H1 (cell line): ENCODE data around the gene LCLAT1. TPM values are rescaled to one million over a fixed set of nuclear protein-coding genes. Genes with fewer than 3 reads are reported as not detected.

ENCODE experiments used
- CHD7 ChIP-seq: fragments of 300-600 bp; sonication (generic); IDR thresholded peaks from 2 replicates; pipeline ENCODE4 v1.7.1; 2012; ENCODE audit warnings: low read length, moderate library complexity, mild to moderate bottlenecking, inconsistent platforms; ENCODE audit not compliant: insufficient replicate concordance
- EZH2 ChIP-seq: fragments of 200-600 bp; sonication (generic); IDR thresholded peaks from 2 replicates; pipeline ENCODE4 v1.7.1; 2012; ENCODE audit warnings: low read depth, mild to moderate bottlenecking, moderate library complexity, low read length, inconsistent platforms; ENCODE audit not compliant: severe bottlenecking
- HDAC2 ChIP-seq, 2 experiments: fragments of 300-600 bp in 1 of 2; sonication (generic) in 1 of 2; IDR thresholded peaks; 2 replicates each; pipeline ENCODE4 v1.6.1; 2011 to 2012; ENCODE audit warnings: low read depth in 2 of 2, low read length in 2 of 2, mild to moderate bottlenecking in 2 of 2, moderate library complexity in 2 of 2, borderline replicate concordance in 1 of 2, inconsistent platforms in 1 of 2
- KDM5A ChIP-seq: fragments of 200-600 bp; IDR thresholded peaks from 2 replicates; pipeline ENCODE4 v1.7.1; 2012; ENCODE audit warnings: mild to moderate bottlenecking, low read length, inconsistent platforms, mixed read lengths
- MAFK ChIP-seq: IDR thresholded peaks from 2 replicates; pipeline ENCODE4 v1.6.1; 2012; ENCODE audit warnings: low read depth, mild to moderate bottlenecking, improper control_type of control experiment, low read length
- NRF1 ChIP-seq: IDR thresholded peaks from 2 replicates; pipeline ENCODE4 v1.6.1; 2011; ENCODE audit warnings: mild to moderate bottlenecking, low read depth, low read length, improper control_type of control experiment
- PHF8 ChIP-seq: fragments of 200-600 bp; sonication (generic); conservative IDR thresholded peaks from 2 replicates; pipeline ENCODE4 v1.7.1; 2012; ENCODE audit warnings: low read depth, mild to moderate bottlenecking, inconsistent platforms, low read length, moderate library complexity
- RBBP5 ChIP-seq: IDR thresholded peaks from 2 replicates; pipeline ENCODE4 v1.7.1; 2012; ENCODE audit warnings: low read depth, mild to moderate bottlenecking, inconsistent platforms, low read length, moderate library complexity, borderline replicate concordance
- SAP30 ChIP-seq: fragments of 300-600 bp; sonication (generic); IDR thresholded peaks from 2 replicates; pipeline ENCODE4 v1.7.1; 2012; ENCODE audit warnings: low read length, moderate library complexity, mild to moderate bottlenecking, inconsistent platforms; ENCODE audit not compliant: insufficient read depth, insufficient replicate concordance
- USF2 ChIP-seq: IDR thresholded peaks from 2 replicates; pipeline ENCODE4 v1.6.1; 2011; ENCODE audit warnings: low read length, improper control_type of control experiment
- polyA plus RNA-seq, 7 experiments: library from polyadenylated mRNA; depleted of rRNA in 3 of 7; stranded (reverse) in 5 of 7; unstranded in 2 of 7; fragments of >200 nt in 5 of 7; fragments of 200-250 nt in 2 of 7; gene quantifications; 1 replicate in 5 of 7; 2 replicates in 1 of 7; 4 replicates in 1 of 7; pipeline versions ENCODE4 v1.2.1 to v1.2.3, GENCODE V29; 2011 to 2013; ENCODE audit warnings: missing spikeins in 2 of 7, mixed read lengths in 2 of 7
- total RNA-seq: library from RNA; stranded (reverse); fragmentation: NEBNext Ultra II Directional; extraction: Animal tissue kit (Norgen Biotek cat#: 25700); gene quantifications from 2 replicates; pipeline ENCODE4 v1.2.1, GENCODE V29; 2021

Gene LCLAT1
- total and polyA plus RNA-seq, 2 of the 8 experiments (the other 6 are each of a cell fraction or from before 2014, with no cell fraction given) = 7.6 to 22.0 TPM

- TF ChIP-seq CHD7 (no peak), PHF8 (no peak), HDAC2 (IDR thresholded peaks at IDR 0.05; ENCODE audit: borderline replicate concordance in 1 of 2, low read depth in 2 of 2, low read length in 2 of 2) (no peak), RBBP5 (no peak), NRF1 (no peak), SAP30 (no peak), MAFK (no peak), USF2 (no peak), KDM5A (no peak), EZH2 (no peak)
These were observed 209.0 kb downstream of the LCLAT1 start (continued) for GRCh38 chr2:30656079-30656478.
